ENCODE results near the gene SLITRK5.

The SLITRK5 gene

DNA sequence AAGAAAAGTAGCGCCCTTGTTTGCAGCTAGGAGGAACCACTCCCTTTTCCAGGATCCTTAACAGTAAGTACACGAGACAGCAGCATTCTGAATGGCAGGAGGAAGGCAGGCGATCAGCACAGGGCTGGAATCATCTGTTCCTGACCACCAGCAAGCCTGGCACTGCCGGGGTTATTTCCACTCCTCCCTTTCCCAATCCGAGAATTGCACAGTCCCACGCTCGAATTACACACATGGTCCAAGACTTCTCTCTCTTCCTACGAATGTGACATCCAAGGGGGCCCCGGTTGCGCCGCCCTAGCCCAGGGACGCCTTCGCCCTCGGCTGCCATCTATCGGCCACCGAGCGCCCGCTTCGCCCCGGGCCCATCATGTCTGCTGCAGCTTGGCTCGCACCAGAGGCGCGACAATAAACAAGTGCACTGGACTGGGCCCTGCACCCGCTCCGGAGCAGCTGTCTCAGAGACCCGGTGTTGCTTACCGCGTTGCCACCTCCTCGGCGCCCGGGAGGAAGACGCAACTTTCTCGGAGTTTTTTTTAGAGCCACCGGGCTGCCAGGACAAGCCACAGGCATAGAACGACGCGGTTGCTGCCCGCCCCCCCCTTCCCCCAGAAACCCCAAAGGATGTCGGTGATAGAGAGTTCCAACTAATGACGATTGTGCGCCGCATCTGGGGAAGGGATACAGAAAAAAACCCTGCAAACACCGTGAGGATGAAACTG lies at the start of gene SLITRK5:
Gene SLITRK5, plus strand, starts transcription at position 341 of the 722 bp plus-strand sequence. CDS start 4,018 bp downstream, outside the sequence.
- DNase-seq, result peak; percentile 9

GRCh38 chr13:87622971-87623370 lies 48.2 kb upstream of the SLITRK5 start:
- no peak for DNase-seq

- no peak for DNase-seq
Measured at GRCh38 chr13:87656306-87656705, 14.9 kb upstream of the SLITRK5 start.

DNA sequence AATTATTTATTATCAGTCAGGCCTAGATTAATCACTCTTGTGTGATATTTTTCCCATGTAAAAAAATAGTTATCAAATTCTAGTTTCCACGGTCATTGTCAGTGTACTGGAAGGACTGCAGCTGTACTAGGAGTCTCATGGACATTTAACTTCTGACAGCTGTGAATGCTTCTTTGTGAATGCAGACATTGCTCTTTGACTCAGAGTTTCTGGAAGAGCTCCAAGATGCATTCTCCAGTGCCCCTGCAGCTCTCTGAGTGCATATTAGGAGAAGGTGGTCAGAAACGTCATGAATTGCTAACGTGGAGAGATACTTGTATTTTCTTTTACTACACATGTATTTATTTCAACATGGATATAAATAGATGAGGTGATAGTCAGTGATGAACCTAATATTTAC lies 9.7 kb upstream of the SLITRK5 start:
- DNase-seq, result no peak

- no peak for DNase-seq
Measured at GRCh38 chr13:87666831-87667230, 4.3 kb upstream of the SLITRK5 start.

DNA sequence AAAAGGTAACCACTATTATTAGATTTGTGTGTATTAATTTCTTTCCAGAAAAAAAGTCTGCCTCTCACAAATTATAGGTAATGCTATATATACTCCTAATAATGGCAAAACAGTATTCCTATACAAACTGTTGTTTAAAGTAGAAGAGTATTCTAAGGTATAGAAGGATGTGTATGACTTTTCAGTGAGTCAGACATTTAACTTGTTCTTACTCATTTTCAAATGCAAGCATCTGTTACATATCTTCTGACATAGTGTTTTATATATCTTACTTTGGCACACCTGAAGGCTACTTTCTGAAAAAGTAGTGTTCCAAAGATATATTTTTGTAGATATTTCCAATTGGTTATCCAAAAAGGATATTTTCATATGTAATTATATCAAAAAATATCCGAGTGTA lies 3.5 kb upstream of the SLITRK5 start:
- DNase-seq, result no peak

- DNase-seq, result no peak
Measured at GRCh38 chr13:87669379-87669978, 1.7 kb upstream of the SLITRK5 start.

DNA sequence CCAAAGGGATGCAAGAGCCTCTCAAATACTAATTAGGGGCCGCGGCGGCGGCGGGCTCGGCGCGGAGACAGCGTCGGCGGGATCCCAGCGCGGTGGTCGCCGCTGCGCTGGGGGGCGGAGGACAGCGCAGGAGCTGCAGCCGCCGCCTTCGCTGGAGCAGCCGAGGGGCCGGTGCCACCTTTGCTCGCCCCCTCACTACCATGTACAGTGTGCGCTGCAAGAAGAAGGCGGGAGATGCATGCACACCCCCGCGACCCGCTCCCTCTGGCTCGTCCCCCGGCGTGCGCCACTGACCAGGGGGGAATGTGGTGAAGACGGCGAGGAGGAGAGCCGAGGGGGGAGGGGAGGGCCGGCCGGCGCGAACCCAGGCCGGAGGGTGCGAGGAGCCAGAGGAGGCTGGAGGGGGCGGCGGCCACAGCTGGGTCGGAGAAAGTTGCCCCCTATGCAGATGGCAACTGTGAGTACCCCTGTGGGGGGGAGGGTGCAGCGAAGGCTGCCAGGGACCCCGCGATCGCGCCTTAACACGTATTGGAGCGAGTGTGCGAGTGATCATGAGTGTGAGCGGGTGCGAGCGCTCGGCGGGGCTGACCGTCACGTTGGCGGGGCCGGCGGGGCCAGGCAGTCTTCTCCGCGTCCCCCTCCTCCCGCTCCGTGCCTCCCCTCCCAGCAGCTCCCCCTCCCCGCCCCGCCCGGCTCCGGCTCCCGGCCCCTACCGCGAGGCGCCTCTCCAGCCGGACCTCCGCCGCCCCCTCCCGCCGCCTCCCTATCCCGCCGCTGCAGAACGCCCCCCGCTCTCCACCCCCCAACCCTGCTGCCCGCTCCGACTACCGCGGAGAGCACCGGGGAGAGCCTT lies 808 bp downstream of the SLITRK5 start:
- no peak for DNase-seq

DNA sequence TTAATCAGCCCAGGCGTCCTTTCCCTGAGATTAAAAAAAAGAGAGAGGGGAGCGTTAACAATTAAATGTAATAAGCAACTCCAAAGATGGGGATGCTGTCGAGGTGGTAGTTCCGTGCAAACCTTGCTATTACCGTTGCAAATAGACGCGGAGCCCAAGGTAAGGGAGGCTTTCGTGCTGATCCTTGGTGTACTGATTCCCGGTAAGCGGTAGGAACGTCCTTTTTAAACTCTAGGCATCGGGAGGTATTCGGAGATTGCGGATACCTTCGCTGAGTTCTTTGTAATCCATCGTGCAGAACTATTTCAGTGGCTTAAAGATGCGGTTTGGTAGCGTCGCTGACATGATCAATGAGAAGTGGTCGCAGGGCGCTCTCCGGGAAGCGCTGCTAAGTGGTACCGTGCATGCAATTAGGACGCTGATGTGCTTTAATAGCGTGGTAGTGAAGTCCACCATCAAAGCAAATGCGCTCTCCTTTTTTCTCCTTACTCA lies 3.1 kb downstream of the SLITRK5 start:
- DNase-seq, result no peak

GRCh38 chr13:87675851-87676250 lies 4.7 kb downstream of the SLITRK5 start:
- DNase-seq, result no peak

- DNase-seq, result no peak
Measured at GRCh38 chr13:87676254-87677042, 5.3 kb downstream of the SLITRK5 start.

GRCh38 chr13:87677043-87677495 lies 5.9 kb downstream of the SLITRK5 start:
- DNase-seq, result no peak

DNA sequence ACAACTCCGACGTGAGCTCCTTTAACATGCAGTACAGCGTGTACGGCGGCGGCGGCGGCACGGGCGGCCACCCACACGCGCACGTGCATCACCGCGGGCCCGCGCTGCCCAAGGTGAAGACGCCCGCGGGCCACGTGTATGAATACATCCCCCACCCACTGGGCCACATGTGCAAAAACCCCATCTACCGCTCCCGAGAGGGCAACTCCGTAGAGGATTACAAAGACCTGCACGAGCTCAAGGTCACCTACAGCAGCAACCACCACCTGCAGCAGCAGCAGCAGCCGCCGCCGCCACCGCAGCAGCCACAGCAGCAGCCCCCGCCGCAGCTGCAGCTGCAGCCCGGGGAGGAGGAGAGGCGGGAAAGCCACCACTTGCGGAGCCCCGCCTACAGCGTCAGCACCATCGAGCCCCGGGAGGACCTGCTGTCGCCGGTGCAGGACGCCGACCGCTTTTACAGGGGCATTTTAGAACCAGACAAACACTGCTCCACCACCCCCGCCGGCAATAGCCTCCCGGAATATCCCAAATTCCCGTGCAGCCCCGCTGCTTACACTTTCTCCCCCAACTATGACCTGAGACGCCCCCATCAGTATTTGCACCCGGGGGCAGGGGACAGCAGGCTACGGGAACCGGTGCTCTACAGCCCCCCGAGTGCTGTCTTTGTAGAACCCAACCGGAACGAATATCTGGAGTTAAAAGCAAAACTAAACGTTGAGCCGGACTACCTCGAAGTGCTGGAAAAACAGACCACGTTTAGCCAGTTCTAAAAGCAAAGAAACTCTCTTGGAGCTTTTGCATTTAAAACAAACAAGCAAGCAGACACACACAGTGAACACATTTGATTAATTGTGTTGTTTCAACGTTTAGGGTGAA lies 6.6 kb downstream of the SLITRK5 start:
- DNase-seq, result no peak

GRCh38 chr13:87678372-87678752 lies 7.2 kb downstream of the SLITRK5 start:
- DNase-seq, result no peak

GRCh38 chr13:87680298-87680697 lies 9.1 kb downstream of the SLITRK5 start:
- DNase-seq, result no peak

GRCh38 chr13:87684850-87685742 lies 13.9 kb downstream of the SLITRK5 start:
- DNase-seq, result no peak

DNA sequence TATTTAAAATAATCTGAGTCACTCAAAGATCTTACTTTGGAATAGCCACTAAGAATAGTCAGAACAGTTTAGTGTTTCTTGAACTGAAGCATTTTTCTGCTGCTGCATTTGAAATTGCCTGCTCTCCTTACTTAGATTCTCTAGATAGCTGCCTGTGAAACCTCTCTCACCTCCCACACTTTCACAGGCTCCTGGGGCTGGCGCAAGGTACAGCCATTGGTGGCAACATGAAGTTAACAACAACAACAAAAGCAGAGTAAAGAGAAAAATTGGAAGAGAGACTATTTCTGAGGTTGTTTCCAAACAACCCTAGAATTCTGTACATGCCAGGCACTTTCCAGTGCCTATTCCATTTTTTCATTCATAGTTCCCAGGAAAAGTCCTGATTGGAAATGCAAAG lies 25.3 kb downstream of the SLITRK5 start:
- no peak for DNase-seq

DNA sequence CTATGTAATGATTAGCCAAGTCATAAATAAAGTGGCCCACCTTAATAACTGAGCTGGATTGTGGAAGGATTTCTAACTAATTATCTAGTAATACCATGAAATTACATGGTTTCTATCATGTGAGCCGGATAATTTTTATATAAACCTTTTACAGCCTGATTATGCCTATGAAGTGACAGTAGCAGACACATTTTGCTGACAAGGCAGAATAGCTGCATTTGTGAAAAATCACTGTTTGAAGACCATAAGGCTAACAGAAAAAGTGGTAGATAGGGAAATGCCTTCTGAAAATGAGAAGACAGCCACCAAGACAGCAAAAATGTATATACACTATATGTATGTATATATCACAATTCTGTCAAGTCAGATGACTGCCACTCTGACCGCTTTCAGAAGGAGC lies 27.1 kb downstream of the SLITRK5 start:
- DNase-seq, result no peak

DNA sequence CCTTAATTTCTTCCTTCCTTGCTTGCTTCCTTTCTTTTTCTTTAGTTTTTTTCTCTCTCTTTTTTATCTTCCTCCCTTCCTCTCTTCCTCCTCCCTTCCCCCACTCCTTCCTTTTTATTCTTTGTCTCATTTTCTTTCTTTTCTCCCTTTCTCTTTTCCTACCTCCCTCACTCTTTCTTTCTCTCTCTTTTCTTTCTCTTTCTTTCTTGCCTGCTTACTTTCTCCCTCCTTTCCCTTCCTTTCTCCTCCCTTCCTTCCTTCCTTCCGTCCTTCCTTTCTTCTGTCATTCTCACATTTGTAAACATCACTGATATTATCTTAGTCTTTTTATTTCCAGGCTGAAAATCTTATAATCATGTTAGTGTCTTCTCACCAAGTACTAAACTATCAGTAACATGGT lies 38.8 kb downstream of the SLITRK5 start:
- DNase-seq, result no peak

DNA sequence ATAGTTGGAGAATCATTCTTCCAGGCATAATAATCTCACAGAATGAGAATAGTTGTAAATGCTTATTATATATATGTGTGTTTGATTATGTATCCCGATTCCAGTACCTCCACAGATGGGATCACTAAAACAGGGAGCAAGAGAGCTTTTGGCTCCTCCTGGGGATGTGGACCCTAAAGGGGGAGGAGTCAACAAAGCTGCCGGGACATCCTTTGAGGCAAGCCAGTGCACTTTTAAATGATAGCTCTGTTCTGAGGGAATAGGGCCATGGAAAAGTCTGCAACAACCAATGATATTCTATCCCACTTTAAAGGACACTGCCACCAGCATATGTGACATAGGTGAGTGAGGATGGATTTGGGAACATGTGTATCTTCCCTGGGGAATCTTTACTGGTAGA lies 40.8 kb downstream of the SLITRK5 start:
- DNase-seq, result no peak

Data from GOT3 (cell line).